ENCODE results near the gene ITCH.
A peak's percentile ranks its signal among the peaks of the same experiment; 100 is the strongest.

ITCH gene

GRCh38 chr20:34535857-34536256 is 172.8 kb downstream of the ITCH start:
- DNase-seq: no peak

- peak; percentile 10 to 31 (median 21) for DNase-seq
These were observed 173.8 kb downstream of the ITCH start for GRCh38 chr20:34536798-34537394.

GRCh38 chr20:34537651-34538050 is 174.6 kb downstream of the ITCH start:
- no peak for DNase-seq

GRCh38 chr20:34538671-34539123 is 175.6 kb downstream of the ITCH start:
- peak in 1 of 3 experiments; percentile 60 for DNase-seq

GRCh38 chr20:34539756-34540155 is 176.7 kb downstream of the ITCH start:
- DNase-seq: no peak

GRCh38 chr20:34540596-34541263 is 177.7 kb downstream of the ITCH start:
- no peak for DNase-seq

- no peak for DNase-seq
These were observed 178.3 kb downstream of the ITCH start for GRCh38 chr20:34541264-34541901.

GRCh38 chr20:34541917-34542316 is 178.8 kb downstream of the ITCH start:
- DNase-seq: no peak

- DNase-seq: no peak
These were observed 179.4 kb downstream of the ITCH start for GRCh38 chr20:34542439-34542838.

GRCh38 chr20:34543463-34544056 is 180.5 kb downstream of the ITCH start:
- DNase-seq: peak in 2 of 3 experiments; percentile 27 to 33

- DNase-seq: peak in 1 of 3 experiments; percentile 22
These were observed 181.2 kb downstream of the ITCH start for GRCh38 chr20:34544109-34544796.

GRCh38 chr20:34546751-34547181 is 183.7 kb downstream of the ITCH start:
- DNase-seq: peak; percentile 90 to 98 (median 91)

GRCh38 chr20:34547844-34548613 is 185.0 kb downstream of the ITCH start:
- DNase-seq: peak in 1 of 3 experiments; percentile 53

GRCh38 chr20:34549291-34549928 is 186.3 kb downstream of the ITCH start:
- DNase-seq: peak; percentile 20 to 52 (median 21)

- no peak for DNase-seq
These were observed 186.8 kb downstream of the ITCH start for GRCh38 chr20:34549929-34550305.

GRCh38 chr20:34552569-34552968 is 189.5 kb downstream of the ITCH start:
- no peak for DNase-seq

- no peak for DNase-seq
These were observed 190.3 kb downstream of the ITCH start for GRCh38 chr20:34553366-34553867.

GRCh38 chr20:34557936-34558319 is 194.9 kb downstream of the ITCH start:
- no peak for DNase-seq

GRCh38 chr20:34558320-34559218 is 195.5 kb downstream of the ITCH start, which contains the start of gene MAP1LC3A:
TSS of gene MAP1LC3A (plus strand) at chr20:34558718. CDS start at chr20:34558869, 151 bp downstream.
- DNase-seq: peak in 1 of 3 experiments; percentile 90

Data from NCI-H1417 (cell line).